Liver (tissue), 9 donors: Measurements from ENCODE around the gene SUCLA2. TPM values are rescaled to one million over a fixed set of nuclear protein-coding genes. Genes with fewer than 3 reads are reported as not detected.

Experiments used
- DNase-seq: peaks from one replicate; pipeline ENCODE4 v3.0.0-alpha.2; 2017; ENCODE audit warnings: low spot score
- H3K27ac ChIP-seq, 2 donors: one replicate each; pipeline ENCODE4 v1.7.0; 2013; ENCODE audit warnings: inconsistent platforms in 2 of 2, low read length in 2 of 2, control low read depth in 1 of 2, low read depth in 1 of 2, mild to moderate bottlenecking in 1 of 2
- H3K27me3 ChIP-seq, 4 donors: one replicate each; pipeline versions ENCODE4 v1.6.1 to v1.7.0; 2013; ENCODE audit warnings: low read length in 3 of 4, inconsistent platforms in 1 of 4, mild to moderate bottlenecking in 1 of 4, moderate library complexity in 1 of 4; ENCODE audit not compliant: control insufficient read depth in 4 of 4, insufficient read depth in 4 of 4
- H3K36me3 ChIP-seq, 4 donors: one replicate each; pipeline versions ENCODE4 v1.6.1 to v1.7.0; 2013; ENCODE audit warnings: low read length in 3 of 4, mild to moderate bottlenecking in 3 of 4, low read depth in 1 of 4, moderate library complexity in 1 of 4; ENCODE audit not compliant: control insufficient read depth in 4 of 4, insufficient read depth in 3 of 4
- H3K4me1 ChIP-seq, 4 donors: one replicate each; pipeline versions ENCODE4 v1.6.1 to v1.7.0; 2013; ENCODE audit warnings: low read length in 3 of 4, mild to moderate bottlenecking in 3 of 4, moderate library complexity in 1 of 4; ENCODE audit not compliant: control insufficient read depth in 4 of 4, insufficient read depth in 4 of 4
- H3K4me3 ChIP-seq, 3 donors: one replicate each; pipeline versions ENCODE4 v1.6.1 to v1.7.0; 2013; ENCODE audit warnings: low read length in 3 of 3, control low read depth in 1 of 3, low read depth in 1 of 3, mild to moderate bottlenecking in 1 of 3
- H3K9ac ChIP-seq, 2 donors: one replicate each; pipeline ENCODE4 v1.7.0; 2013; ENCODE audit warnings: low read length in 2 of 2, mild to moderate bottlenecking in 2 of 2, moderate library complexity in 2 of 2, control low read depth in 1 of 2, low read depth in 1 of 2
- H3K9me3 ChIP-seq, 4 donors: one replicate each; pipeline versions ENCODE4 v1.6.1 to v1.7.0; 2013; ENCODE audit warnings: low read length in 3 of 4; ENCODE audit not compliant: control insufficient read depth in 4 of 4
- CTCF ChIP-seq: fragments of 150-350 bp; IDR thresholded peaks from 2 replicates; pipeline ENCODE4 v1.5.1; 2017; ENCODE audit warnings: improper control_type of control experiment, low read depth, low read length; ENCODE audit not compliant: missing input control
- EGR1 ChIP-seq, 2 donors: IDR thresholded peaks; 2 replicates each; pipeline ENCODE4 v1.6.1; 2016 to 2018; ENCODE audit warnings: antibody characterized with exemption in 2 of 2, low read depth in 2 of 2
- FOXA1 ChIP-seq: IDR thresholded peaks from 2 replicates; pipeline ENCODE4 v1.6.1; 2016; ENCODE audit warnings: antibody characterized with exemption
- FOXA2 ChIP-seq: IDR thresholded peaks from 2 replicates; pipeline ENCODE4 v1.6.1; 2016; ENCODE audit warnings: antibody characterized with exemption
- GABPA ChIP-seq, 2 donors: IDR thresholded peaks in 1 of 2; conservative IDR thresholded peaks in 1 of 2; 2 replicates each; pipeline ENCODE4 v1.6.1; 2016; ENCODE audit warnings: antibody characterized with exemption in 2 of 2, mild to moderate bottlenecking in 1 of 2, moderate library complexity in 1 of 2
- HNF4A ChIP-seq, 2 donors: conservative IDR thresholded peaks; 2 replicates each; pipeline ENCODE4 v1.6.1; 2016; ENCODE audit warnings: antibody characterized with exemption in 2 of 2, mild to moderate bottlenecking in 2 of 2
- HNF4G ChIP-seq: IDR thresholded peaks from 2 replicates; pipeline ENCODE4 v1.6.1; 2016; ENCODE audit warnings: antibody characterized with exemption
- JUND ChIP-seq, 2 donors: IDR thresholded peaks; 2 replicates each; pipeline ENCODE4 v1.6.1; 2016; ENCODE audit warnings: antibody characterized with exemption in 2 of 2
- MAX ChIP-seq: IDR thresholded peaks from 2 replicates; pipeline ENCODE4 v1.6.1; 2016; ENCODE audit warnings: antibody characterized with exemption
- NR2F2 ChIP-seq: IDR thresholded peaks from 2 replicates; pipeline ENCODE4 v1.6.1; 2016; ENCODE audit warnings: antibody characterized with exemption
- RAD21 ChIP-seq, 2 donors: IDR thresholded peaks; 2 replicates each; pipeline ENCODE4 v1.6.1; 2016; ENCODE audit warnings: antibody characterized with exemption in 2 of 2, mild to moderate bottlenecking in 2 of 2
- RXRA ChIP-seq, 2 donors: IDR thresholded peaks; 2 replicates each; pipeline ENCODE4 v1.6.1; 2017 to 2018; ENCODE audit warnings: antibody characterized with exemption in 2 of 2, mild to moderate bottlenecking in 1 of 2
- SP1 ChIP-seq: IDR thresholded peaks from 2 replicates; pipeline ENCODE4 v1.6.1; 2018; ENCODE audit warnings: antibody characterized with exemption, mild to moderate bottlenecking
- TAF1 ChIP-seq: conservative IDR thresholded peaks from 2 replicates; pipeline ENCODE4 v1.6.1; 2016; ENCODE audit warnings: antibody characterized with exemption, mild to moderate bottlenecking
- YY1 ChIP-seq: IDR thresholded peaks from 2 replicates; pipeline ENCODE4 v1.6.1; 2016; ENCODE audit warnings: antibody characterized with exemption, mild to moderate bottlenecking
- ZBTB33 ChIP-seq: IDR thresholded peaks from 2 replicates; pipeline ENCODE4 v1.6.1; 2016; ENCODE audit warnings: antibody characterized with exemption
- WGBS: extraction: QIAGEN DNeasy Blood & Tissue Kit; methylation state at CpG from one replicate; pipeline ENCODE4 v1.1.7; 2013; 5-methylcytosine and 5-hydroxymethylcytosine counted together
- polyA plus RNA-seq, 2 donors: library from polyadenylated mRNA; stranded (reverse) in 1 of 2; unstranded in 1 of 2; fragments of 200-250 nt in 1 of 2; fragments of >200 nt in 1 of 2; fragmentation: Nextera tagmentation in 1 of 2; extraction: Ambion mirVana in 1 of 2; gene quantifications; one replicate each; pipeline versions ENCODE4 v1.2.1 to v1.2.3, GENCODE V29; 2013 to 2015
- total RNA-seq, 2 donors: library from RNA; depleted of rRNA; stranded (reverse); fragments of >200 nt; gene quantifications; one replicate each; pipeline ENCODE4 v1.2.3, GENCODE V29; 2014
- TF ChIP-seq, protein P1 (sequence below): IDR thresholded peaks from 2 replicates; pipeline ENCODE4 v1.6.1; 2016; ENCODE audit warnings: antibody characterized with exemption, mild to moderate bottlenecking
- TF ChIP-seq, protein P2 (sequence below): IDR thresholded peaks from 2 replicates; pipeline ENCODE4 v1.6.1; 2016; ENCODE audit warnings: antibody characterized with exemption
- donor health status: healthy.
- donor health status: healthy.
- donor health status: healthy.
- donor health status: healthy.
- donor health status: healthy.

Gene SUCLA2
- total RNA-seq, result 10 to 100 TPM; 26.9 to 27.1 TPM
- polyA plus RNA-seq, result 10 to 100 TPM; 22.0 to 25.2 TPM

- 12% methylated on average over 52 of the region's 52 CpGs for WGBS
- Histone ChIP-seq H3K36me3 (no peaks in the 10 kb centered on the region), H3K9me3 (no peaks in the 10 kb centered on the region), H3K9ac (peak within 1 kb of the TSS; percentile 73 to 90), H3K27ac (peak within 1 kb of the TSS; percentile 79 to 82), H3K27me3 (no peaks in the 10 kb centered on the region), H3K4me1 (peaks cover 5 to 22% (median 14%) of the 10 kb centered on the region in 4 donors), H3K4me3 (peak within 1 kb of the TSS; percentile 88 to 99 (median 93))
- DNase-seq, result peak; percentile 92
- TF ChIP-seq JUND (IDR thresholded peaks at IDR 0.05) (no peak), ZBTB33 (no peak), HNF4G (peak; percentile 84), HNF4A (conservative IDR thresholded peaks at IDR 0.05) (peak; percentile 93), YY1 (peak; percentile 97), FOXA1 (no peak), SP1 (peak; percentile 95), EGR1 (IDR thresholded peaks at IDR 0.05; ENCODE audit: low read depth in 2 of 2) (no peak), NR2F2 (no peak), GABPA (IDR thresholded peaks at IDR 0.05 in 1 of 2, conservative IDR thresholded peaks at IDR 0.05 in 1 of 2) (no peak), CTCF (peak; percentile 23), RAD21 (IDR thresholded peaks at IDR 0.05) (peak; percentile 58 to 75), TAF1 (no peak), RXRA (IDR thresholded peaks at IDR 0.05) (peak; percentile 26 to 56), MAX (no peak), FOXA2 (no peak)
- TF ChIP-seq, protein P1, sequence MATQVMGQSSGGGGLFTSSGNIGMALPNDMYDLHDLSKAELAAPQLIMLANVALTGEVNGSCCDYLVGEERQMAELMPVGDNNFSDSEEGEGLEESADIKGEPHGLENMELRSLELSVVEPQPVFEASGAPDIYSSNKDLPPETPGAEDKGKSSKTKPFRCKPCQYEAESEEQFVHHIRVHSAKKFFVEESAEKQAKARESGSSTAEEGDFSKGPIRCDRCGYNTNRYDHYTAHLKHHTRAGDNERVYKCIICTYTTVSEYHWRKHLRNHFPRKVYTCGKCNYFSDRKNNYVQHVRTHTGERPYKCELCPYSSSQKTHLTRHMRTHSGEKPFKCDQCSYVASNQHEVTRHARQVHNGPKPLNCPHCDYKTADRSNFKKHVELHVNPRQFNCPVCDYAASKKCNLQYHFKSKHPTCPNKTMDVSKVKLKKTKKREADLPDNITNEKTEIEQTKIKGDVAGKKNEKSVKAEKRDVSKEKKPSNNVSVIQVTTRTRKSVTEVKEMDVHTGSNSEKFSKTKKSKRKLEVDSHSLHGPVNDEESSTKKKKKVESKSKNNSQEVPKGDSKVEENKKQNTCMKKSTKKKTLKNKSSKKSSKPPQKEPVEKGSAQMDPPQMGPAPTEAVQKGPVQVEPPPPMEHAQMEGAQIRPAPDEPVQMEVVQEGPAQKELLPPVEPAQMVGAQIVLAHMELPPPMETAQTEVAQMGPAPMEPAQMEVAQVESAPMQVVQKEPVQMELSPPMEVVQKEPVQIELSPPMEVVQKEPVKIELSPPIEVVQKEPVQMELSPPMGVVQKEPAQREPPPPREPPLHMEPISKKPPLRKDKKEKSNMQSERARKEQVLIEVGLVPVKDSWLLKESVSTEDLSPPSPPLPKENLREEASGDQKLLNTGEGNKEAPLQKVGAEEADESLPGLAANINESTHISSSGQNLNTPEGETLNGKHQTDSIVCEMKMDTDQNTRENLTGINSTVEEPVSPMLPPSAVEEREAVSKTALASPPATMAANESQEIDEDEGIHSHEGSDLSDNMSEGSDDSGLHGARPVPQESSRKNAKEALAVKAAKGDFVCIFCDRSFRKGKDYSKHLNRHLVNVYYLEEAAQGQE, result no peak
- TF ChIP-seq, protein P2, sequence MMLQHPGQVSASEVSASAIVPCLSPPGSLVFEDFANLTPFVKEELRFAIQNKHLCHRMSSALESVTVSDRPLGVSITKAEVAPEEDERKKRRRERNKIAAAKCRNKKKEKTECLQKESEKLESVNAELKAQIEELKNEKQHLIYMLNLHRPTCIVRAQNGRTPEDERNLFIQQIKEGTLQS, result no peak
Observed at GRCh38 chr13:48001114-48001881, at the start of gene SUCLA2. Gene SUCLA2, minus strand, starts transcription at chr13:48001273. Its CDS starts 4 bp downstream, at chr13:48001269.
